H1 (cell line): ENCODE results near the gene RPP25L. TPM values are rescaled to one million over a fixed set of nuclear protein-coding genes. Genes with fewer than 3 reads are reported as not detected.

Source experiments
- BACH1 ChIP-seq: IDR thresholded peaks from 2 replicates; pipeline ENCODE4 v1.6.1; 2012; ENCODE audit warnings: low read length, improper control_type of control experiment
- CREB1 ChIP-seq: IDR thresholded peaks from 2 replicates; pipeline ENCODE4 v1.6.1; 2012; ENCODE audit warnings: inconsistent platforms
- CTCF ChIP-seq, 3 experiments: IDR thresholded peaks; 1 replicate in 2 of 3; 2 replicates in 1 of 3; pipeline versions ENCODE4 v1.5.1 to v1.6.1; 2011; ENCODE audit warnings: low read length in 3 of 3, mild to moderate bottlenecking in 3 of 3, inconsistent platforms in 2 of 3, low read depth in 1 of 3, moderate library complexity in 1 of 3; ENCODE audit not compliant: insufficient read depth in 1 of 3; ENCODE audit errors: control extremely low read depth in 1 of 3
- JUN ChIP-seq: IDR thresholded peaks from 2 replicates; pipeline ENCODE4 v1.6.1; 2011; ENCODE audit warnings: low read depth, mild to moderate bottlenecking, improper control_type of control experiment, low read length
- JUND ChIP-seq: IDR thresholded peaks from 2 replicates; pipeline ENCODE4 v1.6.1; 2011; ENCODE audit warnings: mild to moderate bottlenecking, improper control_type of control experiment, low read length
- RNF2 ChIP-seq: fragments of 200-900, 300-1000 bp; sonication (generic); IDR thresholded peaks from 2 replicates; pipeline ENCODE4 v1.7.1; 2016; ENCODE audit warnings: borderline replicate concordance, low read depth, mild to moderate bottlenecking, antibody characterized with exemption, low read length; ENCODE audit not compliant: poor library complexity, severe bottlenecking; ENCODE audit errors: missing control alignments
- TBP ChIP-seq: IDR thresholded peaks from 2 replicates; pipeline ENCODE4 v1.6.1; 2011; ENCODE audit warnings: low read depth, low read length, improper control_type of control experiment
- polyA plus RNA-seq, 7 experiments: library from polyadenylated mRNA; depleted of rRNA in 3 of 7; stranded (reverse) in 5 of 7; unstranded in 2 of 7; fragments of >200 nt in 5 of 7; fragments of 200-250 nt in 2 of 7; gene quantifications; 1 replicate in 5 of 7; 2 replicates in 1 of 7; 4 replicates in 1 of 7; pipeline versions ENCODE4 v1.2.1 to v1.2.3, GENCODE V29; 2011 to 2013; ENCODE audit warnings: missing spikeins in 2 of 7, mixed read lengths in 2 of 7
- total RNA-seq: library from RNA; stranded (reverse); fragmentation: NEBNext Ultra II Directional; extraction: Animal tissue kit (Norgen Biotek cat#: 25700); gene quantifications from 2 replicates; pipeline ENCODE4 v1.2.1, GENCODE V29; 2021

RPP25L gene
- total and polyA plus RNA-seq, 2 of the 8 experiments (the other 6 are each of a cell fraction or from before 2014, with no cell fraction given) = 21.6 to 75.0 TPM

DNA sequence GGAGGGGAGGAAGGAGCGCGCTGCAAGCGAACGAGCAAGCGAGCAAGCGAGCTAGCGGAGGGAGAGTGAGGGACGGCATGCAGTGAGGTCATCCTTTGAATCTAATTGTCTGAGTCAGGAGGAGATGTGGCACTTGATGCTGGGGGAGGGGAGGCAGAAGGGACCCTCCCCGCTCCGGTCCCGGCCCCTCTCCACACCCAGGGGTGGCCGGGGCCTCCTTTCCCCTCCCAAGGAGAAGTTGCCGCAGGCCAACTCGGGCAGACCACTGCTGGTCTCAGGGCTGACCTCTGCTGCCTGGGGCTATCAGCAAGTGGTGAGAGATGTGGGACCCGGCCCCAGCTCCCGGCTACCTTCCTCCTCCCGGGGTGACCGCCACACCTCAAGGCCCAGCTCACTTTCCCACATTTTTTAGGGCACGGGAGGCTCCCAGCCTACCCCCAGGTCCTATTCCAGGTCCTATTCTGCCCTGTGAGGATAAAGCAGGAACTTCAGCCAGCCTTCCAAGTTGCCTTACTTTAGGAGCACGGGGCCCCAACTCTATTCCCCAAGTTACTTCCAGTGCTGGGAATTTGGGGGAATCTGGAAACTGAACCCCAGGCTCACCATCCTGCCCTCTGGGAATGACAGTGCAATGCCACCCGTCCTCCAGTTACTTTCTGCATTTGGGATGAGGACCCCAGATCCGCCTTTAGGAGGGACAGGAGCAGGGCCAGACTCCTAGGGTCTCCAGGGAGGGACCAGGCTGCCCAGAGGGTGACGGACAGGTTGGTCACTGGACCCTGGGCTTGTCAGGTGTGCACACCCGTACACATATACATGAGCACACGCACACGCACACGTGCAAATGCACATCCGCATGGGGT is 33.4 kb downstream of the RPP25L start (continued):
- no peak for TF ChIP-seq BACH1
- TF ChIP-seq CTCF (IDR thresholded peaks at IDR 0.05; ENCODE audit: control extremely low read depth in 1 of 3, insufficient read depth in 1 of 3, low read depth in 1 of 3, low read length in 3 of 3) = peak in 1 of 3 experiments; percentile 6; a peak in 1 of 4 replicates
- TF ChIP-seq TBP = no peak
- peak; percentile 46 for TF ChIP-seq RNF2
- TF ChIP-seq CREB1 = no peak
- no peak for TF ChIP-seq JUN
- peak; percentile 42; the same call in 1 of the 2 replicates for TF ChIP-seq JUND
